ENCODE data around the gene BTBD8. TPM values are rescaled to one million over a fixed set of nuclear protein-coding genes. Genes with fewer than 3 reads are reported as not detected.

Gene BTBD8
- total and polyA plus RNA-seq, 2 of the 4 experiments (the other 2 are of a cell fraction), result 0.94 to 2.0 TPM

- no peak for TF ChIP-seq MXI1 (IDR thresholded peaks at IDR 0.05; ENCODE audit: borderline replicate concordance, low read depth, low read length)
- TF ChIP-seq CHD1 (IDR thresholded peaks at IDR 0.05; ENCODE audit: low read depth, low read length), result no peak
- no peak for TF ChIP-seq RFX5 (IDR thresholded peaks at IDR 0.05; ENCODE audit: low read depth, low read length)
- no peaks in the 10 kb centered on the region for H3K36me3 ChIP-seq (ENCODE audit: control insufficient read depth, insufficient read depth, low read length)
- H2BK15ac ChIP-seq (ENCODE audit: low read depth, low read length), result peak overlapping the region; percentile 75; the same call in 1 of the 3 replicates
- H3K56ac ChIP-seq (ENCODE audit: extremely low read depth, insufficient read depth, low read length), result peak overlapping the region; percentile 70; the same call in 1 of the 2 replicates
- intact Hi-C loops (cut with micrococcal nuclease), result no loop called here
- H3K4me3 ChIP-seq (ENCODE audit: insufficient read depth, low read depth, low read length), result peak overlapping the region; percentile 21; the same call in 1 of the 2 replicates
- DNase-seq (peak; percentile 74), ATAC-seq (ENCODE audit: low read depth) (peak; percentile 45)
- WGBS, 2 experiments (ENCODE audit: extremely low coverage in 2 of 2, insufficient read length in 1 of 2), result 40% methylated on average over 2 of the region's 5 CpGs; no CpG with 5 or more reads in 1 of the 2 experiments
- no peaks in the 10 kb centered on the region for H3K9me3 ChIP-seq (ENCODE audit: control insufficient read depth, insufficient read depth, low read length)
- peak overlapping the region; percentile 92 for H2BK5ac ChIP-seq (ENCODE audit: low read depth, low read length, poor library complexity, severe bottlenecking)
- ChIA-PET CTCF (interaction anchor here (0.5 to 0.6 kb wide), 2 partner anchors 59 to 76 kb away, joined by 3 to 10 read pairs; no protein-coding TSS in a partner anchor), POLR2A (ENCODE audit: unreplicated experiment) (no interaction called here)
- H3K27me3 ChIP-seq (ENCODE audit: control insufficient read depth, insufficient read depth, low read length), result no peaks in the 10 kb centered on the region
- H2BK20ac ChIP-seq (ENCODE audit: low read depth, low read length), result peak overlapping the region; percentile 93
- peak overlapping the region; percentile 78 for H3K4ac ChIP-seq (ENCODE audit: low read depth, low read length)
- H3K4me1 ChIP-seq (ENCODE audit: control insufficient read depth, insufficient read depth, low read length), result peaks cover 3% of the 10 kb centered on the region
- H4K8ac ChIP-seq (ENCODE audit: low read depth in 2 of 2, low read length in 2 of 2), result peak overlapping the region; percentile 26; a peak in 3 of 4 replicates
- no peak overlapping the region for H2AK9ac ChIP-seq (replicated peaks; ENCODE audit: low read depth, low read length, poor library complexity)
- peak overlapping the region; percentile 47 for H2AFZ ChIP-seq (replicated peaks; ENCODE audit: low read length, poor library complexity)
- H3K9ac ChIP-seq (ENCODE audit: low read depth, low read length), result peak overlapping the region; percentile 32; the same call in 1 of the 2 replicates
- no peaks in the 10 kb centered on the region for H4K20me1 ChIP-seq (ENCODE audit: insufficient read depth, low read length)
- peak overlapping the region; percentile 88 for H2AK5ac ChIP-seq (ENCODE audit: low read depth, low read length)
- H3K23ac ChIP-seq (ENCODE audit: low read depth, low read length), result peak overlapping the region; percentile 43; the same call in 1 of the 2 replicates
- peak overlapping the region; percentile 71 for H4K5ac ChIP-seq (ENCODE audit: low read depth, low read length)
- dilution Hi-C loops (cut with HindIII; ENCODE audit: low sequenced_read_pairs, unreplicated experiment), result no loop called here
- peak overlapping the region; percentile 89 for H2BK120ac ChIP-seq (ENCODE audit: low read depth, low read length)
- peak overlapping the region; percentile 87 for H3K18ac ChIP-seq (ENCODE audit: low read depth, low read length)
- H3K27ac ChIP-seq (ENCODE audit: insufficient read depth, low read length), result peak overlapping the region; percentile 100; the same call in 1 of the 2 replicates
- H3K4me2 ChIP-seq (ENCODE audit: low read depth, low read length), result peak overlapping the region; percentile 57
- H3K9me1 ChIP-seq (ENCODE audit: insufficient read depth, low read length), result peaks cover 3% of the 10 kb centered on the region
- no TSS peak for BruUV-seq (replicated peaks)
- H4K91ac ChIP-seq (ENCODE audit: insufficient read depth, low read depth, low read length), result peak overlapping the region; percentile 80
- peak overlapping the region; percentile 57 for H3K14ac ChIP-seq (replicated peaks; ENCODE audit: low read depth, low read length)
- no peaks in the 10 kb centered on the region for H3K79me1 ChIP-seq (ENCODE audit: low read depth in 1 of 2, low read length in 2 of 2)
- in situ Hi-C loops (cut with MboI; ENCODE audit: low sequenced_read_pairs), result no loop called here
Measured at GRCh38 chr1:92168657-92169056, 88.5 kb downstream of the BTBD8 start.

Data from IMR-90 (cell line).